ENCODE measurements around the gene KCTD16.

Gene KCTD16

GRCh38 chr5:144304688-144305087 lies 134.0 kb downstream of the KCTD16 start:
- H3K9me2 ChIP-seq (replicated peaks; ENCODE audit: low read depth, low read length), result no peaks in the 10 kb centered on the region
- no peaks in the 10 kb centered on the region for H3K36me3 ChIP-seq (ENCODE audit: insufficient read depth, low read length)
- H2AFZ ChIP-seq (ENCODE audit: low read length), result no peak overlapping the region
- no peaks in the 10 kb centered on the region for H3K4me1 ChIP-seq (ENCODE audit: insufficient read depth, low read length, poor library complexity, severe bottlenecking)
- H3K79me2 ChIP-seq (ENCODE audit: insufficient read depth, low read length), result no peaks in the 10 kb centered on the region
- no peaks in the 10 kb centered on the region for H3K27me3 ChIP-seq (ENCODE audit: insufficient read depth, low read length, poor library complexity, severe bottlenecking)
- no peaks in the 10 kb centered on the region for H4K20me1 ChIP-seq (ENCODE audit: insufficient read depth, low read length, poor library complexity, severe bottlenecking)
- no peak overlapping the region for H3K4me3 ChIP-seq (ENCODE audit: low read length, poor library complexity, severe bottlenecking)
- H3K9me3 ChIP-seq (ENCODE audit: insufficient read depth, low read depth, low read length), result no peaks in the 10 kb centered on the region
- H3K4me2 ChIP-seq (ENCODE audit: low read depth, low read length, poor library complexity, severe bottlenecking), result no peak overlapping the region
- H3K9ac ChIP-seq (ENCODE audit: low read depth, low read length, poor library complexity, severe bottlenecking), result no peak overlapping the region
- no peaks in the 10 kb centered on the region for H3F3A ChIP-seq (ENCODE audit: low read depth)
- TF ChIP-seq CTCF (conservative IDR thresholded peaks at IDR 0.05; ENCODE audit: low read length) (no peak; the same call in 1 of the 2 replicates), EZH2phosphoT487 (IDR thresholded peaks at IDR 0.05; ENCODE audit: borderline replicate concordance) (no peak)

GRCh38 chr5:144307736-144308135 lies 137.1 kb downstream of the KCTD16 start:
- no peaks in the 10 kb centered on the region for H3F3A ChIP-seq (ENCODE audit: low read depth)
- no peak overlapping the region for H3K9ac ChIP-seq (ENCODE audit: low read depth, low read length, poor library complexity, severe bottlenecking)
- H4K20me1 ChIP-seq (ENCODE audit: insufficient read depth, low read length, poor library complexity, severe bottlenecking), result no peaks in the 10 kb centered on the region
- H3K9me3 ChIP-seq (ENCODE audit: insufficient read depth, low read depth, low read length), result no peaks in the 10 kb centered on the region
- H3K36me3 ChIP-seq (ENCODE audit: insufficient read depth, low read length), result no peaks in the 10 kb centered on the region
- no peaks in the 10 kb centered on the region for H3K27me3 ChIP-seq (ENCODE audit: insufficient read depth, low read length, poor library complexity, severe bottlenecking)
- no peaks in the 10 kb centered on the region for H3K79me2 ChIP-seq (ENCODE audit: insufficient read depth, low read length)
- no peak overlapping the region for H2AFZ ChIP-seq (ENCODE audit: low read length)
- no peak overlapping the region for H3K4me2 ChIP-seq (ENCODE audit: low read depth, low read length, poor library complexity, severe bottlenecking)
- no peaks in the 10 kb centered on the region for H3K4me1 ChIP-seq (ENCODE audit: insufficient read depth, low read length, poor library complexity, severe bottlenecking)
- no peak overlapping the region for H3K4me3 ChIP-seq (ENCODE audit: low read length, poor library complexity, severe bottlenecking)
- TF ChIP-seq CTCF (conservative IDR thresholded peaks at IDR 0.05; ENCODE audit: low read length) (no peak), EZH2phosphoT487 (IDR thresholded peaks at IDR 0.05; ENCODE audit: borderline replicate concordance) (no peak)
- no peaks in the 10 kb centered on the region for H3K9me2 ChIP-seq (replicated peaks; ENCODE audit: low read depth, low read length)

GRCh38 chr5:144308174-144308573 lies 137.5 kb downstream of the KCTD16 start:
- H3K4me3 ChIP-seq (ENCODE audit: low read length, poor library complexity, severe bottlenecking), result no peak overlapping the region
- no peaks in the 10 kb centered on the region for H3F3A ChIP-seq (ENCODE audit: low read depth)
- no peak overlapping the region for H2AFZ ChIP-seq (ENCODE audit: low read length)
- no peaks in the 10 kb centered on the region for H3K9me2 ChIP-seq (replicated peaks; ENCODE audit: low read depth, low read length)
- no peak overlapping the region for H3K9ac ChIP-seq (ENCODE audit: low read depth, low read length, poor library complexity, severe bottlenecking)
- no peaks in the 10 kb centered on the region for H3K79me2 ChIP-seq (ENCODE audit: insufficient read depth, low read length)
- no peaks in the 10 kb centered on the region for H3K4me1 ChIP-seq (ENCODE audit: insufficient read depth, low read length, poor library complexity, severe bottlenecking)
- no peaks in the 10 kb centered on the region for H4K20me1 ChIP-seq (ENCODE audit: insufficient read depth, low read length, poor library complexity, severe bottlenecking)
- H3K27me3 ChIP-seq (ENCODE audit: insufficient read depth, low read length, poor library complexity, severe bottlenecking), result no peaks in the 10 kb centered on the region
- H3K4me2 ChIP-seq (ENCODE audit: low read depth, low read length, poor library complexity, severe bottlenecking), result no peak overlapping the region
- TF ChIP-seq CTCF (conservative IDR thresholded peaks at IDR 0.05; ENCODE audit: low read length) (no peak), EZH2phosphoT487 (IDR thresholded peaks at IDR 0.05; ENCODE audit: borderline replicate concordance) (no peak)
- no peaks in the 10 kb centered on the region for H3K36me3 ChIP-seq (ENCODE audit: insufficient read depth, low read length)
- H3K9me3 ChIP-seq (ENCODE audit: insufficient read depth, low read depth, low read length), result no peaks in the 10 kb centered on the region

Measured in Loucy (cell line).